Neural crest cell (in vitro differentiated cells): Measurements from ENCODE around the gene CTIF. TPM values are rescaled to one million over a fixed set of nuclear protein-coding genes. Genes with fewer than 3 reads are reported as not detected.

Experiments
- DNase-seq: peaks from one replicate; pipeline ENCODE4 v3.0.0; 2021; ENCODE audit warnings: low read depth, mixed read lengths, low spot score
- H3K27ac Mint-ChIP-seq: one replicate; pipeline ENCODE4 v1.8.0; 2021; ENCODE audit warnings: mild to moderate bottlenecking, mixed read lengths; ENCODE audit not compliant: unreplicated experiment
- H3K27me3 Mint-ChIP-seq: 2 replicates; pipeline ENCODE4 v1.8.0; 2021; ENCODE audit warnings: low read depth, mild to moderate bottlenecking, mixed read lengths
- H3K36me3 Mint-ChIP-seq: 2 replicates; pipeline ENCODE4 v1.8.0; 2021; ENCODE audit warnings: low read depth, mild to moderate bottlenecking, mixed read lengths
- H3K4me1 Mint-ChIP-seq: 2 replicates; pipeline ENCODE4 v1.8.0; 2021; ENCODE audit warnings: mixed read lengths
- H3K4me3 Mint-ChIP-seq: one replicate; pipeline ENCODE4 v1.8.0; 2021; ENCODE audit warnings: mild to moderate bottlenecking, mixed read lengths
- H3K9me3 Mint-ChIP-seq: 2 replicates; pipeline ENCODE4 v1.8.0; 2021; ENCODE audit warnings: mixed read lengths
- total RNA-seq: library from RNA; stranded (reverse); gene quantifications from 2 replicates; pipeline ENCODE4 v1.2.1, GENCODE V29; 2021
- TF ChIP-seq, protein P1 (sequence below): fragments of 200-600 bp; sonication (generic); conservative IDR thresholded peaks from 2 replicates; pipeline ENCODE4 v1.5.0; 2021; ENCODE audit warnings: antibody characterized with exemption, mild to moderate bottlenecking

CTIF gene
- total RNA-seq, 1 donor from 2014 or later = 52.6 TPM

DNA sequence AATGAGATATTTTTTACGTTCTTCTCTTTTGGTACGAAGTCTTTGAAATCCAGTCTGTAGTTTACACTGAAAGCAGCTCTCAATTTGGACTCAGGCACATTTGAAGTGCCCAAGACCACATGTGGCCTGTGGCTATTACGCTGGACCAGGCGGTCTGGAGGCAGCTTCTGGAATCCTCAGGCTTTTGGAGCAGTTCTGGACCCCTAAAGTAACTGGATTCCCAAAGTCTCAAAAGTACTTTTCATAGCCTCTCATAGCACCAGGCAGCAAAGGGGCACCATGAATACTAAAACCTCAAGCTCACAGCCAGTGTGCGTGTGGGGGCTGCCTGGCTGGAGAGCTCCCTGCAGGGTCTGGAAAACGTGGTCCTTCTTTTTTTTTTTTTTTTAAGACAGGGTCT is 293.0 kb downstream of the CTIF start:
- Mint-ChIP-seq H3K27me3 (no peaks in the 10 kb centered on the region), H3K9me3 (no peaks in the 10 kb centered on the region), H3K27ac (no peak overlapping the region), H3K36me3 (peaks cover 3% of the 10 kb centered on the region), H3K4me3 (no peak overlapping the region), H3K4me1 (peaks cover 60% of the 10 kb centered on the region)
- DNase-seq = no peak
- TF ChIP-seq, protein P1, sequence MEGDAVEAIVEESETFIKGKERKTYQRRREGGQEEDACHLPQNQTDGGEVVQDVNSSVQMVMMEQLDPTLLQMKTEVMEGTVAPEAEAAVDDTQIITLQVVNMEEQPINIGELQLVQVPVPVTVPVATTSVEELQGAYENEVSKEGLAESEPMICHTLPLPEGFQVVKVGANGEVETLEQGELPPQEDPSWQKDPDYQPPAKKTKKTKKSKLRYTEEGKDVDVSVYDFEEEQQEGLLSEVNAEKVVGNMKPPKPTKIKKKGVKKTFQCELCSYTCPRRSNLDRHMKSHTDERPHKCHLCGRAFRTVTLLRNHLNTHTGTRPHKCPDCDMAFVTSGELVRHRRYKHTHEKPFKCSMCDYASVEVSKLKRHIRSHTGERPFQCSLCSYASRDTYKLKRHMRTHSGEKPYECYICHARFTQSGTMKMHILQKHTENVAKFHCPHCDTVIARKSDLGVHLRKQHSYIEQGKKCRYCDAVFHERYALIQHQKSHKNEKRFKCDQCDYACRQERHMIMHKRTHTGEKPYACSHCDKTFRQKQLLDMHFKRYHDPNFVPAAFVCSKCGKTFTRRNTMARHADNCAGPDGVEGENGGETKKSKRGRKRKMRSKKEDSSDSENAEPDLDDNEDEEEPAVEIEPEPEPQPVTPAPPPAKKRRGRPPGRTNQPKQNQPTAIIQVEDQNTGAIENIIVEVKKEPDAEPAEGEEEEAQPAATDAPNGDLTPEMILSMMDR = no peak

DNA sequence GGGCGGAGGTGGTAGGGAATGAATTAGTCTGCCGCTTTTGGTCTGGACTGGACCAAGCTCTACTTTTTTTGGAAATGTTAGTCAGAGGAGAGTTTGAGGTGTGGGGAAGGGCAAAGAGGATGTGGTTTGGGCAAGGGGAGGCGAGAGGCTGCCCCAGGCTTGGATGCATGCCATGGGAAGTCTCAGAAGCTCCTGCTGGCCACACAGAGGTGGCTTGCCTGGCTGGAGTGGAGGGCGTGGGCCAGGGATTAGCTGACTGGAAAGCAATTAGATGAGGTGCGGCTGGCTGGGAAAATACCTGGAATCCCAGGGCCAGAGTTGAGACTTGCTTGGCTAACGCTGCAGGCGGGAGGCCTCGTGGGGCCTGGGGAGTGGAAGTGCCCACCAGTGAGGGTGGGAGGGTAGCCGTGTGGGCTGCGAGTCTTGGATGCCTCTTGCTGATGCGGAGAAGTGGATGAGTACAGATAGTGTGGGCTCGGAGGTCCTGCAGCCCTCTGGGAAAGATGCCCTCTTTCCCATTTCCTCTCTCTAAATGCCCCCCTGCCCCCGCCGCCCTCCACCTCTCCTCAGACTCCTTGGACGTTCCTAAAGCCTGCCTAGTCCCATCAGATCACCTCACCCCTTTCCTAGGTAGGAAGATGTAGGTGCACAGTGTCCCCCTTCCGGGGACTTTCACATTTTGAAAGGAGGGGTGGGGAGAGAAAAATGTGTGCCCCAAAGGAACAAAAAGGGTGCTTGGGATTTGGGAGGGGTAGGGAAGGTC is 294.3 kb downstream of the CTIF start:
- DNase-seq = no peak
- H3K36me3 Mint-ChIP-seq = peaks cover 3% of the 10 kb centered on the region
- no peak overlapping the region for H3K4me3 Mint-ChIP-seq
- peaks cover 50% of the 10 kb centered on the region for H3K4me1 Mint-ChIP-seq
- no peaks in the 10 kb centered on the region for H3K27me3 Mint-ChIP-seq
- TF ChIP-seq, protein P1 = no peak
- peak overlapping the region; percentile 22 for H3K27ac Mint-ChIP-seq
- H3K9me3 Mint-ChIP-seq = no peaks in the 10 kb centered on the region

DNA sequence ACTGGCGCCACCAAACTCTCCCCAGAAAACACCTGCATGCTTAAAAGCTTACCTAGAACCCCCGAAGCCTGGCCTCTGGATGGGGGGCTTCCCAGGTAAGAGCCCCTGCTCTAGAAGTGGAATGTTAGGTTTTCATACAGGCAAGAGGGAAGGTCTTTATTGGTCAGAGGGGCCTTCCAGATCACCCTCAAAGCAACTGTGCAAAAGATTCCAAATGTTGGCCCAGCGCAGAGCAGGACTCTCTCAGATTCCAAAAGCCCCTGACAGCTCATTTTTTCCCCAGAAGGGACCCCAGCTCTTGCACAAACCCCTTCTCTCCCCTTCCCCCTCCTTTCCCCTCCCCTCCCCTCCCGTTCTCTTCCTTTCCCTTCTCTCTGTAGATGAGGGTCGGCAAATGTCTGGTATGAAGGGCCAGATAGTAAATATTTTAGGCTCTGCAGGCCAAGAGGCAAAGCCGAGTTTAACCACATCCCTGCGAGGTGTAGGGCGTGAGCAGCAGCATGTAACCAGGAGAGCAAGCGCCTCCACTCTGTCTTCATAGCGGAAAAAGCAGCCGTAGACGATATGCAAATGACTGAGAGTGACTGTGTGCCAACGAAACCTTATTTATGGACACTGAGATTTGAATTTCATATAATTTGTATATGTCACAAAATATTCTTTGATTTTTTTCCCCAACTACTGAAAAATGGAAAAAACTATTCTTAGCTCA is 295.0 kb downstream of the CTIF start:
- Mint-ChIP-seq H3K9me3 (no peaks in the 10 kb centered on the region), H3K4me3 (no peak overlapping the region), H3K27me3 (no peaks in the 10 kb centered on the region), H3K4me1 (peaks cover 47% of the 10 kb centered on the region), H3K36me3 (peaks cover 3% of the 10 kb centered on the region), H3K27ac (no peak overlapping the region)
- TF ChIP-seq, protein P1 = no peak
- no peak for DNase-seq

DNA sequence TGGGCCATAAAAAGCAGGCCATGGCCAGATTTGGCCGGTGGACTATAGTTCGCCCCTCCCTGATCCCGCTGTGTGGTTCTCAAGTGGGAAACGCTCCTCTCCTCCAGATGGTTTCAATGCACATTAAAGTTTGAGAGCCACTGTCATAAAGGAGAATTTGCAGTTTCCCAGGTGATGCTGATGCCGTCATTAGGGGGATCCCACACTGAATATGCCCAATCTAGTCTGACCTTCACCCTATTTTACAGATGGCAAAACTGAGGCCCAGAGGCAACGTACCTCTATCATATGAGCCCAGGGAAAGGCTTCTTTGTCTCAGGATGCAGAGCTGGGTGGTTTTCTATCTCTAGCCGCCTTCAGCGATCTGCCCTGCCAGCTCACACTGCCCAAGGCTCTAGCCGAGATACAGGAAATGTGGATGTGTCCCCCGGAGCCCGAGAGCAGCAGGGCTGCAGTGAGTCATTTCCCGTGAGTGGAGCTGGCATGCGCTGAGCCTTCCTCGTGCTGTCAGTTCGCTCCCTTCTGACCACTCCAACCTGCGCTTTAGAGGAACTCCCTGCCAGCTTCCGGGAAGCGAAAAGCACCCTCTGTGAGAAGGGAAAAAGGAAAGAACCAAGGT is 295.7 kb downstream of the CTIF start:
- H3K27me3 Mint-ChIP-seq = no peaks in the 10 kb centered on the region
- no peak overlapping the region for H3K4me3 Mint-ChIP-seq
- TF ChIP-seq, protein P1 = no peak
- peaks cover 3% of the 10 kb centered on the region for H3K36me3 Mint-ChIP-seq
- H3K9me3 Mint-ChIP-seq = no peaks in the 10 kb centered on the region
- no peak for DNase-seq
- H3K4me1 Mint-ChIP-seq = peaks cover 48% of the 10 kb centered on the region
- H3K27ac Mint-ChIP-seq = peak overlapping the region; percentile 12

DNA sequence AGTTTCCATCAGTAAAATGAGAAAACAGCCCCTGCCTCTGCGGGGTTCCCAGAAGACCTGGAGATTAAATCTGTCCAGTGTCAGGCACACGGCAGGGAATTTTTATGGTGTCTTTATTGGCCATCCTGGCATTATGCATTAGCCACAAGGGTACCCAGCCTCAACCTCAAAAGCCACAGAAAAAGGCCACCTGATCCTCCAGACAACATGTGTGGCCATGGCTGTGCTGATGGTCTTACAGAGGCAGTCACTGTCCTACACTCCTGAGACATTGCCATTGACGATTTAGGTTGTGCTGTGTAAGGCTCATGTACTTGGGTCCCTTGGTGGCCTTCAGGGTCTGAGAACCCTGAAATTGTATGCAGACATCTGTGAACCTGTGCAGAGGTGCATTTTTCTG is 296.3 kb downstream of the CTIF start:
- peaks cover 46% of the 10 kb centered on the region for H3K4me1 Mint-ChIP-seq
- no peak for DNase-seq

More for the DNA sequence above, 296.3 kb downstream of the CTIF start:
- no peak overlapping the region for H3K4me3 Mint-ChIP-seq
- H3K27me3 Mint-ChIP-seq = no peaks in the 10 kb centered on the region
- TF ChIP-seq, protein P1 = no peak
- peaks cover 3% of the 10 kb centered on the region for H3K36me3 Mint-ChIP-seq
- H3K27ac Mint-ChIP-seq = no peak overlapping the region
- H3K9me3 Mint-ChIP-seq = no peaks in the 10 kb centered on the region
